ENCODE data around the gene MYLK.

Gene MYLK

GRCh38 chr3:123561188-123561587 lies 322.9 kb downstream of the MYLK start:
- H3K4me3 ChIP-seq (ENCODE audit: low read length), result no peak overlapping the region
- H3K27ac ChIP-seq (ENCODE audit: low read length), result no peak overlapping the region
- peaks cover 5% of the 10 kb centered on the region for H3K36me3 ChIP-seq (ENCODE audit: control insufficient read depth, low read depth, low read length)
- no peaks in the 10 kb centered on the region for H3K27me3 ChIP-seq (ENCODE audit: control insufficient read depth, insufficient read depth, low read length)
- no peak overlapping the region for H3K9ac ChIP-seq (ENCODE audit: low read length)
- no peaks in the 10 kb centered on the region for H3K4me1 ChIP-seq (ENCODE audit: control insufficient read depth, low read depth, low read length)
- H3K9me3 ChIP-seq (ENCODE audit: control insufficient read depth, low read depth, low read length), result no peaks in the 10 kb centered on the region
